SU-DHL-6 (cell line): ENCODE data around the gene SLC4A3.

Source experiments
- H2AFZ ChIP-seq: fragments of 200-600 bp; sonication (generic); 2 replicates; pipeline ENCODE4 v1.6.1; 2014; ENCODE audit warnings: low read depth, mild to moderate bottlenecking, moderate library complexity, mixed read lengths, antibody characterized with exemption, low read length; ENCODE audit not compliant: severe bottlenecking
- H3F3A ChIP-seq: fragments of 200-600 bp; shearing (Covaris generic); 2 replicates; pipeline ENCODE4 v1.6.0; 2016; ENCODE audit warnings: antibody characterized with exemption, mild to moderate bottlenecking; ENCODE audit not compliant: insufficient read depth
- H3K27ac ChIP-seq: fragments of 200-600 bp; sonication (generic); 2 replicates; pipeline ENCODE4 v1.5.1; 2016; ENCODE audit warnings: low read depth, mild to moderate bottlenecking, low read length, moderate library complexity, mixed read lengths
- H3K27me3 ChIP-seq: fragments of 200-600 bp; sonication (generic), shearing (Covaris generic); 2 replicates; pipeline ENCODE4 v1.6.0; 2014; ENCODE audit warnings: mild to moderate bottlenecking, low read length
- H3K36me3 ChIP-seq: fragments of 200-600 bp; sonication (generic); 2 replicates; pipeline ENCODE4 v1.6.1; 2014; ENCODE audit warnings: mild to moderate bottlenecking, low read length, mixed read lengths
- H3K4me2 ChIP-seq: fragments of 300-600, 200-600 bp; shearing (Covaris generic), sonication (generic); 2 replicates; pipeline ENCODE4 v1.6.0; 2014; ENCODE audit warnings: low read length, low read depth, mild to moderate bottlenecking; ENCODE audit not compliant: poor library complexity, severe bottlenecking
- H3K4me3 ChIP-seq: fragments of 200-600 bp; sonication (generic); 2 replicates; pipeline ENCODE4 v1.5.1; 2014; ENCODE audit warnings: antibody characterized with exemption, low read length, mild to moderate bottlenecking, mixed read lengths; ENCODE audit not compliant: insufficient read depth, poor library complexity, severe bottlenecking
- H3K79me2 ChIP-seq: fragments of 200-600 bp; sonication (generic); 2 replicates; pipeline ENCODE4 v1.6.1; 2014; ENCODE audit warnings: mild to moderate bottlenecking, low read length, moderate library complexity; ENCODE audit not compliant: insufficient read depth
- H3K9ac ChIP-seq: fragments of 200-600 bp; sonication (generic); 2 replicates; pipeline ENCODE4 v1.7.0; 2014; ENCODE audit warnings: mild to moderate bottlenecking, low read length
- H3K9me2 ChIP-seq: fragments of 200-600 bp; sonication (generic); replicated peaks from 2 replicates; pipeline ENCODE4 v1.6.1; 2014; ENCODE audit warnings: low read length; ENCODE audit not compliant: insufficient read depth
- H3K9me3 ChIP-seq: fragments of 200-600 bp; sonication (generic); 2 replicates; pipeline ENCODE4 v1.6.1; 2014; ENCODE audit warnings: low read length, mixed read lengths; ENCODE audit not compliant: insufficient read depth
- H4K20me1 ChIP-seq: fragments of 200-600 bp; sonication (generic); 2 replicates; pipeline ENCODE4 v1.6.1; 2014; ENCODE audit warnings: low read depth, mild to moderate bottlenecking, antibody characterized with exemption, low read length, moderate library complexity, mixed read lengths
- CTCF ChIP-seq: fragments of 200-600 bp; sonication (generic); IDR thresholded peaks from one replicate; pipeline ENCODE4 v1.5.1; 2017; ENCODE audit warnings: antibody characterized with exemption, mild to moderate bottlenecking, low read length, moderate library complexity; ENCODE audit not compliant: insufficient read depth, poor library complexity, severe bottlenecking
- EZH2phosphoT487 ChIP-seq: fragments of 200-600 bp; sonication (generic), shearing (Covaris generic); conservative IDR thresholded peaks from 2 replicates; pipeline ENCODE4 v1.6.1; 2018; ENCODE audit warnings: mild to moderate bottlenecking, antibody characterized with exemption, low read length, moderate library complexity, mixed read lengths

SLC4A3 gene

GRCh38 chr2:219641390-219642068 is 14.1 kb downstream of the SLC4A3 start:
- Histone ChIP-seq H3K79me2 (no peaks in the 10 kb centered on the region), H3K36me3 (no peaks in the 10 kb centered on the region), H3K9ac (no peak overlapping the region), H3F3A (no peaks in the 10 kb centered on the region), H3K27me3 (no peaks in the 10 kb centered on the region), H4K20me1 (no peaks in the 10 kb centered on the region), H3K9me2 (no peaks in the 10 kb centered on the region), H3K27ac (no peak overlapping the region), H3K4me3 (no peak overlapping the region), H2AFZ (no peak overlapping the region), H3K9me3 (no peaks in the 10 kb centered on the region), H3K4me2 (no peak overlapping the region)
- TF ChIP-seq CTCF (no peak), EZH2phosphoT487 (no peak)

- Histone ChIP-seq H4K20me1 (no peaks in the 10 kb centered on the region), H3K4me3 (no peak overlapping the region), H3K27me3 (no peaks in the 10 kb centered on the region), H3K9me2 (no peaks in the 10 kb centered on the region), H2AFZ (no peak overlapping the region), H3K9me3 (no peaks in the 10 kb centered on the region), H3F3A (no peaks in the 10 kb centered on the region), H3K79me2 (no peaks in the 10 kb centered on the region), H3K36me3 (no peaks in the 10 kb centered on the region), H3K4me2 (no peak overlapping the region), H3K9ac (no peak overlapping the region), H3K27ac (no peak overlapping the region)
- TF ChIP-seq CTCF (no peak), EZH2phosphoT487 (no peak)
Observed at GRCh38 chr2:219642069-219642454, 14.6 kb downstream of the SLC4A3 start.

DNA sequence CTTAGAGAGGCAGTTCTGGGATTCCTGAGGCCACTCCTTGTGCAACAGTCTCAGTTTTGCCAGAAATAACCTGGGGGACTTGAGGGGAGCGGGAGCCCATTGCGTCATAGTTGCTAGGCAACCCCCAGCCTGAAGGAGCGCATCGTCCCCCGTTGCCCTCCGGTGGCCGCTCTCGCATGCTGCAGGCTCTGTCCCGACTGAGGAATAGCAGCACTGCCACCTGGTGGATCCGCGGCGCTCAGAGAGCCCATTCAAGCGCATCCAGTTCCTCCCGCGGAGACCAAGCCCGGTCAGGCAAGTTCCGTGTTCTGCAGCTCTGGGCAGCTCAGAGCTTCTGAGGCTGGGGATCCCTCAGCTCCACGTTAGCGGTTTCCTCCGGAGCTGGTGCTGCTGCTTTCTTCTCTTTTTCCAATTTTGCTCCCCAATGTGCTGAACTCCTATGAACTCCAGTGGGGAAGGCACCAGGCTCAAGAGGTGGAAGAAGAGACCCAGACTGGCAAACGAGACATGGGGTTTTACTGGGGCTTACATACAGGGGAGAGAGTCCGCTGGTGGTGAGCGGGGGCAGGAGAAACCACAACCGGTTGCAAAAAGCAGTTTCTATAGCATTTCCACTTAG is 15.1 kb downstream of the SLC4A3 start:
- H3K9me3 ChIP-seq: no peaks in the 10 kb centered on the region
- peak overlapping the region; percentile 90 for H2AFZ ChIP-seq
- no peak overlapping the region for H3K4me3 ChIP-seq
- H3K9ac ChIP-seq: peak overlapping the region; percentile 30; the same call in 1 of the 2 replicates
- H3K27me3 ChIP-seq: no peaks in the 10 kb centered on the region
- no peak overlapping the region for H3K27ac ChIP-seq
- H3K79me2 ChIP-seq: no peaks in the 10 kb centered on the region
- H3K36me3 ChIP-seq: no peaks in the 10 kb centered on the region
- H3K9me2 ChIP-seq: no peaks in the 10 kb centered on the region
- H4K20me1 ChIP-seq: no peaks in the 10 kb centered on the region
- TF ChIP-seq EZH2phosphoT487 (no peak), CTCF (peak; percentile 97)
- H3F3A ChIP-seq: no peaks in the 10 kb centered on the region
- peak overlapping the region; percentile 41 for H3K4me2 ChIP-seq
